ENCODE results near the gene ABLIM1.

ABLIM1 gene

DNA sequence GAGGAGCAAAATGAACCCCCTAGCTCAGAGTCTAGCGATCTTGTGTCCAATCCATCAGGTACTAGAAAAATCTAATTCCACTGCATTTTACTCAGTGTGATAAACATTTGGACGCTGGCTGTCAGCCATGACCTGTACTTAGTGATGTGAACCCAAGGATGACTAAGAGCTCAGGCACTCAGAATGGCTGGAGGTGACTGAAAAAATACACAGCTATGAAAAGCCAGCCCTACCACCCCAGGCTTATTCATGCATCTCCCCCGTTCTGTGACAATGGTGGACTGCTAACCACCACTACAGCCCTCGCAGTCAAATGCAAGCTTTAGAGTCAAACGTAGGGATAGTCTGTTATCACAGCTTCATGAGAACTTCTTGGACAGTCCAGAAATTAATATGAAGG, 268.6 kb downstream of the ABLIM1 start:
- Histone ChIP-seq H3K4me3 (ENCODE audit: low read length) (no peak overlapping the region), H3K9me3 (replicated peaks; ENCODE audit: insufficient read depth, low read length) (no peaks in the 10 kb centered on the region), H3K9ac (ENCODE audit: low read length) (no peak overlapping the region), H3K4me1 (ENCODE audit: low read length) (no peaks in the 10 kb centered on the region), H3K79me2 (ENCODE audit: low read length) (no peaks in the 10 kb centered on the region), H3K36me3 (replicated peaks; ENCODE audit: insufficient read depth, low read length) (no peaks in the 10 kb centered on the region), H2AFZ (ENCODE audit: low read length) (no peak overlapping the region), H3K4me2 (ENCODE audit: low read depth, low read length) (no peak overlapping the region), H3F3A (ENCODE audit: insufficient read depth, low read length) (no peaks in the 10 kb centered on the region), H4K20me1 (ENCODE audit: insufficient read depth, low read length) (no peaks in the 10 kb centered on the region), H3K27ac (ENCODE audit: low read length) (no peak overlapping the region), H3K27me3 (replicated peaks; ENCODE audit: insufficient read depth, low read length) (no peaks in the 10 kb centered on the region), H3K9me2 (replicated peaks; ENCODE audit: insufficient read depth, low read length) (no peaks in the 10 kb centered on the region)
- DNase-seq = no peak
- TF ChIP-seq, protein P1, sequence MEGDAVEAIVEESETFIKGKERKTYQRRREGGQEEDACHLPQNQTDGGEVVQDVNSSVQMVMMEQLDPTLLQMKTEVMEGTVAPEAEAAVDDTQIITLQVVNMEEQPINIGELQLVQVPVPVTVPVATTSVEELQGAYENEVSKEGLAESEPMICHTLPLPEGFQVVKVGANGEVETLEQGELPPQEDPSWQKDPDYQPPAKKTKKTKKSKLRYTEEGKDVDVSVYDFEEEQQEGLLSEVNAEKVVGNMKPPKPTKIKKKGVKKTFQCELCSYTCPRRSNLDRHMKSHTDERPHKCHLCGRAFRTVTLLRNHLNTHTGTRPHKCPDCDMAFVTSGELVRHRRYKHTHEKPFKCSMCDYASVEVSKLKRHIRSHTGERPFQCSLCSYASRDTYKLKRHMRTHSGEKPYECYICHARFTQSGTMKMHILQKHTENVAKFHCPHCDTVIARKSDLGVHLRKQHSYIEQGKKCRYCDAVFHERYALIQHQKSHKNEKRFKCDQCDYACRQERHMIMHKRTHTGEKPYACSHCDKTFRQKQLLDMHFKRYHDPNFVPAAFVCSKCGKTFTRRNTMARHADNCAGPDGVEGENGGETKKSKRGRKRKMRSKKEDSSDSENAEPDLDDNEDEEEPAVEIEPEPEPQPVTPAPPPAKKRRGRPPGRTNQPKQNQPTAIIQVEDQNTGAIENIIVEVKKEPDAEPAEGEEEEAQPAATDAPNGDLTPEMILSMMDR (IDR thresholded peaks at IDR 0.05; ENCODE audit: low read length) = no peak
- no peak for TF ChIP-seq EZH2phosphoT487 (IDR thresholded peaks at IDR 0.05; ENCODE audit: low read length)
- no peak for TF ChIP-seq EZH2 (optimal IDR thresholded peaks at IDR 0.05; ENCODE audit: low read depth, low read length)

DNA sequence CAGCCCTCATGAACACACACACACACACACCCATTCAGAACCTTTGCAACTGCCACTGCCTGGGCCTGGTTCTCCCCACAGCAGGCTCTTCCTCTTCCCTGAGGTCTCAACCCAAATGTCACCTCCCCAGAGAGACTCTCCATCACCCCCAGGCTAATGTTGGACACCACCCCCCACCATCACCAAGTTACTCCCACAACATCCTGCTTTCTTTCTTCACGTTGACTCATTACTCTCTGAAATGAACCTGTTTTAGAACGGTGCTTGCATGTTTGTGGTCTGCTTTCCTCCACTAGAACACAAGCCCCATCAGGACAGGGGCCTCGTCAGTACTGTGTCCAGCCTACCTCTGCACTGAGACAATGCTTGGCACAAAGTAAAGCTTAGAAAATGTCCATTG, 269.8 kb downstream of the ABLIM1 start:
- Histone ChIP-seq H2AFZ (ENCODE audit: low read length) (no peak overlapping the region), H3K4me1 (ENCODE audit: low read length) (no peaks in the 10 kb centered on the region), H3K9me2 (replicated peaks; ENCODE audit: insufficient read depth, low read length) (no peaks in the 10 kb centered on the region), H3K4me3 (ENCODE audit: low read length) (no peak overlapping the region), H3K27ac (ENCODE audit: low read length) (no peak overlapping the region), H3K4me2 (ENCODE audit: low read depth, low read length) (no peak overlapping the region), H3K9ac (ENCODE audit: low read length) (no peak overlapping the region), H3F3A (ENCODE audit: insufficient read depth, low read length) (no peaks in the 10 kb centered on the region), H3K27me3 (replicated peaks; ENCODE audit: insufficient read depth, low read length) (no peaks in the 10 kb centered on the region), H4K20me1 (ENCODE audit: insufficient read depth, low read length) (no peaks in the 10 kb centered on the region), H3K79me2 (ENCODE audit: low read length) (no peaks in the 10 kb centered on the region), H3K36me3 (replicated peaks; ENCODE audit: insufficient read depth, low read length) (no peaks in the 10 kb centered on the region), H3K9me3 (replicated peaks; ENCODE audit: insufficient read depth, low read length) (no peaks in the 10 kb centered on the region)
- TF ChIP-seq EZH2 (optimal IDR thresholded peaks at IDR 0.05; ENCODE audit: low read depth, low read length) (no peak), EZH2phosphoT487 (IDR thresholded peaks at IDR 0.05; ENCODE audit: low read length) (no peak)
- TF ChIP-seq, protein P1 (IDR thresholded peaks at IDR 0.05; ENCODE audit: low read length) = no peak
- DNase-seq = no peak

DNA sequence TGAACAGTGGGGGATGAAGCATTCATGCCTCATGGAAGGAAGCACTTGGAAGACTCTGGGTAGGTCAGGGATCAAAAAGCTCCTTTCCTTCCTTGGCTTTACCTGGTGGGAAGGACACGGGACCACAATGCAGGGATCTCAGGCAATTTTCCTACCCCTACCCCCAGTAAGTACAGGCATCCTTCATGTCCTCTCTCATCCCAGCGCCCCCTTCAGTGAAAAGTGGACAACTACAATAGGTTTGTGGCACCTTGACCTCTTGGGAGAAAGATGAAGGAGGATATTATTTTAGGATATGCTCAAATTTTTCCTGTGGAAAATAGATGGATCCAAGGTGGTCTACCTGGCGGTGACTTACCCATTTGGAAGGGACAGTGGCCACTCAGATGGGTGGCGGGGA, 270.3 kb downstream of the ABLIM1 start:
- H3K4me3 ChIP-seq (ENCODE audit: low read length) = no peak overlapping the region
- H3K27ac ChIP-seq (ENCODE audit: low read length) = no peak overlapping the region
- no peak for DNase-seq
- H3K9me2 ChIP-seq (replicated peaks; ENCODE audit: insufficient read depth, low read length) = no peaks in the 10 kb centered on the region
- H4K20me1 ChIP-seq (ENCODE audit: insufficient read depth, low read length) = no peaks in the 10 kb centered on the region
- no peaks in the 10 kb centered on the region for H3F3A ChIP-seq (ENCODE audit: insufficient read depth, low read length)
- no peak overlapping the region for H3K9ac ChIP-seq (ENCODE audit: low read length)
- H3K27me3 ChIP-seq (replicated peaks; ENCODE audit: insufficient read depth, low read length) = no peaks in the 10 kb centered on the region
- H3K4me1 ChIP-seq (ENCODE audit: low read length) = no peaks in the 10 kb centered on the region
- TF ChIP-seq EZH2phosphoT487 (IDR thresholded peaks at IDR 0.05; ENCODE audit: low read length) = no peak
- no peak for TF ChIP-seq EZH2 (optimal IDR thresholded peaks at IDR 0.05; ENCODE audit: low read depth, low read length)
- TF ChIP-seq, protein P1 (IDR thresholded peaks at IDR 0.05; ENCODE audit: low read length) = no peak
- no peak overlapping the region for H2AFZ ChIP-seq (ENCODE audit: low read length)
- no peaks in the 10 kb centered on the region for H3K79me2 ChIP-seq (ENCODE audit: low read length)
- H3K9me3 ChIP-seq (replicated peaks; ENCODE audit: insufficient read depth, low read length) = no peaks in the 10 kb centered on the region
- H3K36me3 ChIP-seq (replicated peaks; ENCODE audit: insufficient read depth, low read length) = no peaks in the 10 kb centered on the region
- H3K4me2 ChIP-seq (ENCODE audit: low read depth, low read length) = no peak overlapping the region

All from MM.1S (cell line).